SK-N-SH treated with all-trans-retinoic acid at 6 μM for 48 hours (cell line): ENCODE measurements around the gene RNF213.

Experiments
- ATAC-seq: fragments of 200-7000 bp; cut with Tn5 transposase; 3 replicates; pipeline ENCODE4 v1.9.1; 2020; ENCODE audit warnings: mild to moderate bottlenecking, moderate library complexity
- ARNTL ChIP-seq: fragments of 450-650 bp; formaldehyde crosslinking; IDR thresholded peaks from 2 replicates; pipeline ENCODE4 v1.5.0; 2020; ENCODE audit warnings: low read depth, mild to moderate bottlenecking, moderate library complexity, borderline replicate concordance
- BACH2 ChIP-seq: fragments of 250-450 bp; sonication (Bioruptor Pico); IDR thresholded peaks from 2 replicates; pipeline ENCODE4 v1.9.0; 2021; ENCODE audit warnings: mild to moderate bottlenecking, borderline replicate concordance
- CSDC2 ChIP-seq: fragments of 250-450 bp; sonication (Bioruptor Pico); IDR thresholded peaks from 2 replicates; pipeline ENCODE4 v1.5.0; 2020; ENCODE audit warnings: mild to moderate bottlenecking, moderate library complexity
- ESRRG ChIP-seq: fragments of 250-450 bp; sonication (Bioruptor Pico); IDR thresholded peaks from 2 replicates; pipeline ENCODE4 v1.6.1; 2021; ENCODE audit warnings: mild to moderate bottlenecking
- GLIS3 ChIP-seq: fragments of 250-450 bp; sonication (Bioruptor Pico); IDR thresholded peaks from 2 replicates; pipeline ENCODE4 v1.5.0; 2020; ENCODE audit warnings: mild to moderate bottlenecking, moderate library complexity
- ISL1 ChIP-seq: fragments of 250-450 bp; sonication (Bioruptor Pico); IDR thresholded peaks from 2 replicates; pipeline ENCODE4 v2.1.2; 2022; ENCODE audit warnings: mild to moderate bottlenecking, moderate library complexity
- OSR1 ChIP-seq: fragments of 250-450 bp; sonication (Bioruptor Pico); IDR thresholded peaks from 2 replicates; pipeline ENCODE4 v1.8.0; 2022; ENCODE audit warnings: moderate library complexity, mild to moderate bottlenecking, inconsistent platforms
- PPARA ChIP-seq: fragments of 250-450 bp; sonication (Bioruptor Pico); IDR thresholded peaks from 2 replicates; pipeline ENCODE4 v1.5.0; 2020; ENCODE audit warnings: mild to moderate bottlenecking, borderline replicate concordance
- RARB ChIP-seq: fragments of 250-450 bp; sonication (Bioruptor Pico); IDR thresholded peaks from 2 replicates; pipeline ENCODE4 v1.8.0; 2021; ENCODE audit warnings: mild to moderate bottlenecking, moderate library complexity
- SNAI2 ChIP-seq: fragments of 250-450 bp; sonication (Bioruptor Pico); IDR thresholded peaks from 2 replicates; pipeline ENCODE4 v1.5.0; 2020; ENCODE audit warnings: mild to moderate bottlenecking, moderate library complexity
- TOX ChIP-seq: fragments of 250-450 bp; sonication (Bioruptor Pico); IDR thresholded peaks from 2 replicates; pipeline ENCODE4 v1.8.0; 2021; ENCODE audit warnings: mild to moderate bottlenecking, moderate library complexity, borderline replicate concordance
- ZC3H10 ChIP-seq: fragments of 250-450 bp; sonication (Bioruptor Pico); IDR thresholded peaks from 2 replicates; pipeline ENCODE4 v1.5.1; 2021; ENCODE audit warnings: mild to moderate bottlenecking, moderate library complexity
- ZFP3 ChIP-seq: fragments of 250-450 bp; sonication (Bioruptor Pico); IDR thresholded peaks from 2 replicates; pipeline ENCODE4 v1.5.0; 2020; ENCODE audit warnings: mild to moderate bottlenecking, moderate library complexity
- ZNF565 ChIP-seq: fragments of 450-650 bp; formaldehyde crosslinking; conservative IDR thresholded peaks from 2 replicates; pipeline ENCODE4 v1.5.0; 2020; ENCODE audit warnings: low read depth, mild to moderate bottlenecking, moderate library complexity
- ZNF70 ChIP-seq: fragments of 450-650 bp; formaldehyde crosslinking; IDR thresholded peaks from 2 replicates; pipeline ENCODE4 v1.5.0; 2020; ENCODE audit warnings: mild to moderate bottlenecking, moderate library complexity
- TF ChIP-seq, protein P1 (sequence below): fragments of 250-450 bp; sonication (Bioruptor Pico); IDR thresholded peaks from 2 replicates; pipeline ENCODE4 v1.8.0; 2020; ENCODE audit warnings: mild to moderate bottlenecking, moderate library complexity, borderline replicate concordance
- TF ChIP-seq, protein P2 (sequence below): fragments of 250-450 bp; sonication (Bioruptor Pico); IDR thresholded peaks from 2 replicates; pipeline ENCODE4 v1.8.0; 2021; ENCODE audit warnings: low read depth, mild to moderate bottlenecking, moderate library complexity, borderline replicate concordance
- TF ChIP-seq, protein P3 (sequence below): fragments of 250-450 bp; sonication (Bioruptor Pico); IDR thresholded peaks from 2 replicates; pipeline ENCODE4 v1.5.0; 2020; ENCODE audit warnings: mild to moderate bottlenecking, moderate library complexity
- TF ChIP-seq, protein P4 (sequence below): fragments of 250-450 bp; sonication (Bioruptor Pico); IDR thresholded peaks from 2 replicates; pipeline ENCODE4 v1.5.1; 2020; ENCODE audit warnings: low read depth, mild to moderate bottlenecking, moderate library complexity
- TF ChIP-seq, protein P5 (sequence below): fragments of 250-450 bp; sonication (Bioruptor Pico); IDR thresholded peaks from 2 replicates; pipeline ENCODE4 v1.5.1; 2021; ENCODE audit warnings: mild to moderate bottlenecking, moderate library complexity

RNF213 gene

DNA sequence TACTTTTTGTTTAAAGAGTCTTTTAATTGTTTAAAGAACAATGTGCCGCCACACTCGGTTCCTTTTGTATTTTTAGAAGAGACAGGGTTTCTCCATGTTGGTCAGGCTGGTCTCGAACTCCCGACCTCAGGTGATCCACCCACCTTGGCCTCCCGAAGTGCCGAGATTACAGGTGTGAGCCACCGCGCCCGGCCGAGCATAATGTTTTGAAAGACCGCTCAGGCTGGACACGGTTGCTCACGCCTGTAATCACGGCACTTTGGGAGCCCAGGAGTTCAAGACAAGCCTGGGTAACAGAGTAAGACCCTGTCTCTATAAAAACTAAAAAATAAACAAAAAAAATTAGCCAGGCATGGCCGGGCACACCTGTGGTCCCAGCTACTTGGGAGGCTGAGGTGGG is 59.8 kb downstream of the RNF213 start:
- ATAC-seq = no peak
- no peak for TF ChIP-seq OSR1 (CRISPR knock-in tag)
- no peak for TF ChIP-seq ARNTL (CRISPR knock-in tag)
- TF ChIP-seq ESRRG (CRISPR knock-in tag) = no peak
- TF ChIP-seq, protein P1, sequence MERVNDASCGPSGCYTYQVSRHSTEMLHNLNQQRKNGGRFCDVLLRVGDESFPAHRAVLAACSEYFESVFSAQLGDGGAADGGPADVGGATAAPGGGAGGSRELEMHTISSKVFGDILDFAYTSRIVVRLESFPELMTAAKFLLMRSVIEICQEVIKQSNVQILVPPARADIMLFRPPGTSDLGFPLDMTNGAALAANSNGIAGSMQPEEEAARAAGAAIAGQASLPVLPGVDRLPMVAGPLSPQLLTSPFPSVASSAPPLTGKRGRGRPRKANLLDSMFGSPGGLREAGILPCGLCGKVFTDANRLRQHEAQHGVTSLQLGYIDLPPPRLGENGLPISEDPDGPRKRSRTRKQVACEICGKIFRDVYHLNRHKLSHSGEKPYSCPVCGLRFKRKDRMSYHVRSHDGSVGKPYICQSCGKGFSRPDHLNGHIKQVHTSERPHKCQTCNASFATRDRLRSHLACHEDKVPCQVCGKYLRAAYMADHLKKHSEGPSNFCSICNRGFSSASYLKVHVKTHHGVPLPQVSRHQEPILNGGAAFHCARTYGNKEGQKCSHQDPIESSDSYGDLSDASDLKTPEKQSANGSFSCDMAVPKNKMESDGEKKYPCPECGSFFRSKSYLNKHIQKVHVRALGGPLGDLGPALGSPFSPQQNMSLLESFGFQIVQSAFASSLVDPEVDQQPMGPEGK (CRISPR knock-in tag) = no peak
- TF ChIP-seq CSDC2 (CRISPR knock-in tag) = no peak
- no peak for TF ChIP-seq PPARA (CRISPR knock-in tag)
- TF ChIP-seq, protein P2, sequence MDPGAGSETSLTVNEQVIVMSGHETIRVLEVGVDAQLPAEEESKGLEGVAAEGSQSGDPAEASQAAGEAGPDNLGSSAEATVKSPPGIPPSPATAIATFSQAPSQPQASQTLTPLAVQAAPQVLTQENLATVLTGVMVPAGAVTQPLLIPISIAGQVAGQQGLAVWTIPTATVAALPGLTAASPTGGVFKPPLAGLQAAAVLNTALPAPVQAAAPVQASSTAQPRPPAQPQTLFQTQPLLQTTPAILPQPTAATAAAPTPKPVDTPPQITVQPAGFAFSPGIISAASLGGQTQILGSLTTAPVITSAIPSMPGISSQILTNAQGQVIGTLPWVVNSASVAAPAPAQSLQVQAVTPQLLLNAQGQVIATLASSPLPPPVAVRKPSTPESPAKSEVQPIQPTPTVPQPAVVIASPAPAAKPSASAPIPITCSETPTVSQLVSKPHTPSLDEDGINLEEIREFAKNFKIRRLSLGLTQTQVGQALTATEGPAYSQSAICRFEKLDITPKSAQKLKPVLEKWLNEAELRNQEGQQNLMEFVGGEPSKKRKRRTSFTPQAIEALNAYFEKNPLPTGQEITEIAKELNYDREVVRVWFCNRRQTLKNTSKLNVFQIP (CRISPR knock-in tag) = no peak
- no peak for TF ChIP-seq ZC3H10 (CRISPR knock-in tag)
- TF ChIP-seq SNAI2 (CRISPR knock-in tag) = no peak
- TF ChIP-seq, protein P3, sequence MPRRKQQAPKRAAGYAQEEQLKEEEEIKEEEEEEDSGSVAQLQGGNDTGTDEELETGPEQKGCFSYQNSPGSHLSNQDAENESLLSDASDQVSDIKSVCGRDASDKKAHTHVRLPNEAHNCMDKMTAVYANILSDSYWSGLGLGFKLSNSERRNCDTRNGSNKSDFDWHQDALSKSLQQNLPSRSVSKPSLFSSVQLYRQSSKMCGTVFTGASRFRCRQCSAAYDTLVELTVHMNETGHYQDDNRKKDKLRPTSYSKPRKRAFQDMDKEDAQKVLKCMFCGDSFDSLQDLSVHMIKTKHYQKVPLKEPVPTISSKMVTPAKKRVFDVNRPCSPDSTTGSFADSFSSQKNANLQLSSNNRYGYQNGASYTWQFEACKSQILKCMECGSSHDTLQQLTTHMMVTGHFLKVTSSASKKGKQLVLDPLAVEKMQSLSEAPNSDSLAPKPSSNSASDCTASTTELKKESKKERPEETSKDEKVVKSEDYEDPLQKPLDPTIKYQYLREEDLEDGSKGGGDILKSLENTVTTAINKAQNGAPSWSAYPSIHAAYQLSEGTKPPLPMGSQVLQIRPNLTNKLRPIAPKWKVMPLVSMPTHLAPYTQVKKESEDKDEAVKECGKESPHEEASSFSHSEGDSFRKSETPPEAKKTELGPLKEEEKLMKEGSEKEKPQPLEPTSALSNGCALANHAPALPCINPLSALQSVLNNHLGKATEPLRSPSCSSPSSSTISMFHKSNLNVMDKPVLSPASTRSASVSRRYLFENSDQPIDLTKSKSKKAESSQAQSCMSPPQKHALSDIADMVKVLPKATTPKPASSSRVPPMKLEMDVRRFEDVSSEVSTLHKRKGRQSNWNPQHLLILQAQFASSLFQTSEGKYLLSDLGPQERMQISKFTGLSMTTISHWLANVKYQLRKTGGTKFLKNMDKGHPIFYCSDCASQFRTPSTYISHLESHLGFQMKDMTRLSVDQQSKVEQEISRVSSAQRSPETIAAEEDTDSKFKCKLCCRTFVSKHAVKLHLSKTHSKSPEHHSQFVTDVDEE (CRISPR knock-in tag) = no peak
- no peak for TF ChIP-seq TOX (CRISPR knock-in tag)
- no peak for TF ChIP-seq ZFP3 (CRISPR knock-in tag)
- no peak for TF ChIP-seq ISL1 (CRISPR knock-in tag)
- no peak for TF ChIP-seq ZNF565 (CRISPR knock-in tag)
- no peak for TF ChIP-seq ZNF70
- no peak for TF ChIP-seq GLIS3 (CRISPR knock-in tag)
- no peak for TF ChIP-seq BACH2 (CRISPR knock-in tag)
- TF ChIP-seq RARB (CRISPR knock-in tag) = no peak
- TF ChIP-seq, protein P4, sequence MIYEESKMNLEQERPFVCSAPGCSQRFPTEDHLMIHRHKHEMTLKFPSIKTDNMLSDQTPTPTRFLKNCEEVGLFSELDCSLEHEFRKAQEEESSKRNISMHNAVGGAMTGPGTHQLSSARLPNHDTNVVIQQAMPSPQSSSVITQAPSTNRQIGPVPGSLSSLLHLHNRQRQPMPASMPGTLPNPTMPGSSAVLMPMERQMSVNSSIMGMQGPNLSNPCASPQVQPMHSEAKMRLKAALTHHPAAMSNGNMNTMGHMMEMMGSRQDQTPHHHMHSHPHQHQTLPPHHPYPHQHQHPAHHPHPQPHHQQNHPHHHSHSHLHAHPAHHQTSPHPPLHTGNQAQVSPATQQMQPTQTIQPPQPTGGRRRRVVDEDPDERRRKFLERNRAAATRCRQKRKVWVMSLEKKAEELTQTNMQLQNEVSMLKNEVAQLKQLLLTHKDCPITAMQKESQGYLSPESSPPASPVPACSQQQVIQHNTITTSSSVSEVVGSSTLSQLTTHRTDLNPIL = no peak
- TF ChIP-seq, protein P5, sequence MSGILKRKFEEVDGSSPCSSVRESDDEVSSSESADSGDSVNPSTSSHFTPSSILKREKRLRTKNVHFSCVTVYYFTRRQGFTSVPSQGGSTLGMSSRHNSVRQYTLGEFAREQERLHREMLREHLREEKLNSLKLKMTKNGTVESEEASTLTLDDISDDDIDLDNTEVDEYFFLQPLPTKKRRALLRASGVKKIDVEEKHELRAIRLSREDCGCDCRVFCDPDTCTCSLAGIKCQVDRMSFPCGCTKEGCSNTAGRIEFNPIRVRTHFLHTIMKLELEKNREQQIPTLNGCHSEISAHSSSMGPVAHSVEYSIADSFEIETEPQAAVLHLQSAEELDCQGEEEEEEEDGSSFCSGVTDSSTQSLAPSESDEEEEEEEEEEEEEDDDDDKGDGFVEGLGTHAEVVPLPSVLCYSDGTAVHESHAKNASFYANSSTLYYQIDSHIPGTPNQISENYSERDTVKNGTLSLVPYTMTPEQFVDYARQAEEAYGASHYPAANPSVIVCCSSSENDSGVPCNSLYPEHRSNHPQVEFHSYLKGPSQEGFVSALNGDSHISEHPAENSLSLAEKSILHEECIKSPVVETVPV (CRISPR knock-in tag) = no peak

DNA sequence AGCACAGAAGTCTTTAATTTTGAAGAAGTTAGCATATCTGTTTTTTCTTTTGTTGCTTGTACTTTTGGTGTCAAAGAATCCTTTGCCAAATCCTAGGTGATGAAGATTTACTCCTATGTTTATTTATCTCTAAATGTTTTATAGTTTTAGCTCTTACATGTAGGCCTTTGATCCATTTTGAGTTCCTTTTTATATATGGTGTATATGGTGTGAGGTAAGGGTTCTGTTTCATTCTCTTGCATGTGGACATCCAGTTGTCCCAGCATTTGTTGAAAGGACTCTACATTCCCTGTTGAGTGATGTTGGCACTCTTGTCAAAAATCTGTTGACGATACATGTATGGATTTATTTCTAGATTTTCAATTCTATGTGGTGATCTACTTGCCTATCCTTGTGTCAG is 62.2 kb downstream of the RNF213 start:
- ATAC-seq = no peak
- TF ChIP-seq, protein P1 (CRISPR knock-in tag) = no peak
- TF ChIP-seq SNAI2 (CRISPR knock-in tag) (no peak), ISL1 (CRISPR knock-in tag) (no peak), ESRRG (CRISPR knock-in tag) (no peak), ZC3H10 (CRISPR knock-in tag) (no peak), GLIS3 (CRISPR knock-in tag) (no peak), ZFP3 (CRISPR knock-in tag) (no peak), RARB (CRISPR knock-in tag) (no peak), TOX (CRISPR knock-in tag) (no peak), BACH2 (CRISPR knock-in tag) (no peak)
- TF ChIP-seq, protein P2 (CRISPR knock-in tag) = no peak
- TF ChIP-seq, protein P4 = no peak
- TF ChIP-seq, protein P5 (CRISPR knock-in tag) = no peak
